Measurements from ENCODE around the gene GARIN5B. TPM values are rescaled to one million over a fixed set of nuclear protein-coding genes. Genes with fewer than 3 reads are reported as not detected.

Gene GARIN5B
- total and polyA plus RNA-seq, 2 donors (not counting 1 experiment from before 2014, with no cell fraction given): not detected

DNA sequence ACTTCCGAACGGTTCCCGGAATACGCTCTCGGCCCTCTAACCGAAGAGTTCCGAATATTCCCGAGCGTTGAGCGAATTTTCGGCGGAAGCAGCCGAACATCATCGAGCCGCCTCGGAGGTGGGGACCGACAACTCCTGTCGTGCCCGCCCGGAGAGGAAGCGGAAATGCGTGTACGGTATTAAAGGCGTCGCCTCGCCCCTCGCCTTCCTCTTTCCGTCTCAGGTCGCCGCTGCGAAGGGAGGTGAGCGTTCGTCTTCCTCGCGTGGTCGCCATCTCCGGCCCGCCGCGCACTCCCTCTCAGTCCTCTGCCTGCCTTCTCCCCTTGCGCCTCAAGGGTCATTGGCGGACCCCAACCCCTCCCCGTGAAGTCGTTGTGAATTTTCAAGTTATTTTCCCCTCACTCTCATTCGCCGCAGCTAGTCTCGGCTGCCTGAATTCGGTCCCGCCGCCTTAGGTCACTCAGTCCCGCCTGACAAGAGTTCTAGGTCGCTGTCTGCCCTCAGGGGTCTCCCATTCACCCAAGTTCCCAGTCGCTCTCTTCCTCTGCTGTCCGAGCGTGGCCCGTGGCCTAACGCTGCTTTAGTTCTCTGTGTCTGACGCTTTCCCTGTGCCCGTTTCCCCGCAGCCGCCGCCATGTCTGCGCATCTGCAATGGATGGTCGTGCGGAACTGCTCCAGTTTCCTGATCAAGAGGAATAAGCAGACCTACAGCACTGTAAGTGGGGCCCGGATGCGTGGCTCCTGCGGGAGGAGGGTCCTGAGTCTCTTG is 22.8 kb upstream of the GARIN5B start, which contains the start of gene RPL28:
RPL28 (plus strand) TSS at position 209 of the 769 bp plus-strand sequence; CDS start at position 635, 426 bp downstream.
- H3K4me2 ChIP-seq (replicated peaks; ENCODE audit: low read depth, low read length, poor library complexity, severe bottlenecking): peak within 1 kb of the TSS; percentile 74
- H3K27ac ChIP-seq (ENCODE audit: low read length in 2 of 2): peak within 1 kb of the TSS; percentile 96
- peaks cover 56% of the 10 kb centered on the region for H4K20me1 ChIP-seq (ENCODE audit: control insufficient read depth, insufficient read depth, low read length, poor library complexity, severe bottlenecking)
- H3K4me3 ChIP-seq (ENCODE audit: control extremely low read depth in 1 of 5, extremely low read depth in 1 of 5, insufficient read depth in 1 of 5, low read depth in 2 of 5, low read length in 4 of 5): peak within 1 kb of the TSS; percentile 85 to 99 (median 97)
- H3K27ac Mint-ChIP-seq: peak within 1 kb of the TSS; percentile 100
- TF ChIP-seq, protein P1, sequence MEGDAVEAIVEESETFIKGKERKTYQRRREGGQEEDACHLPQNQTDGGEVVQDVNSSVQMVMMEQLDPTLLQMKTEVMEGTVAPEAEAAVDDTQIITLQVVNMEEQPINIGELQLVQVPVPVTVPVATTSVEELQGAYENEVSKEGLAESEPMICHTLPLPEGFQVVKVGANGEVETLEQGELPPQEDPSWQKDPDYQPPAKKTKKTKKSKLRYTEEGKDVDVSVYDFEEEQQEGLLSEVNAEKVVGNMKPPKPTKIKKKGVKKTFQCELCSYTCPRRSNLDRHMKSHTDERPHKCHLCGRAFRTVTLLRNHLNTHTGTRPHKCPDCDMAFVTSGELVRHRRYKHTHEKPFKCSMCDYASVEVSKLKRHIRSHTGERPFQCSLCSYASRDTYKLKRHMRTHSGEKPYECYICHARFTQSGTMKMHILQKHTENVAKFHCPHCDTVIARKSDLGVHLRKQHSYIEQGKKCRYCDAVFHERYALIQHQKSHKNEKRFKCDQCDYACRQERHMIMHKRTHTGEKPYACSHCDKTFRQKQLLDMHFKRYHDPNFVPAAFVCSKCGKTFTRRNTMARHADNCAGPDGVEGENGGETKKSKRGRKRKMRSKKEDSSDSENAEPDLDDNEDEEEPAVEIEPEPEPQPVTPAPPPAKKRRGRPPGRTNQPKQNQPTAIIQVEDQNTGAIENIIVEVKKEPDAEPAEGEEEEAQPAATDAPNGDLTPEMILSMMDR (IDR thresholded peaks at IDR 0.05): no peak
- no peak for TF ChIP-seq EZH2 (IDR thresholded peaks at IDR 0.05; ENCODE audit: borderline replicate concordance, insufficient read depth, low read depth, low read length, poor library complexity, severe bottlenecking)
- ChIA-PET POLR2A (interaction anchor here (1.1 to 1.3 kb wide), 2 partner anchors 21 to 132 kb away, joined by 3 to 7 read pairs; partner anchors contain the start of gene UBE2S), CTCF (no interaction called here)
- no peaks in the 10 kb centered on the region for H3K27me3 Mint-ChIP-seq
- H3K27me3 ChIP-seq (replicated peaks in 1 of 4; ENCODE audit: control extremely low read depth in 1 of 4, control insufficient read depth in 3 of 4, insufficient read depth in 4 of 4, low read length in 3 of 4): no peaks in the 10 kb centered on the region
- peaks cover 46% of the 10 kb centered on the region for H3K79me2 ChIP-seq (ENCODE audit: control insufficient read depth, insufficient read depth, low read length)
- peak within 1 kb of the TSS; percentile 100 for H3K4me3 Mint-ChIP-seq
- no peaks in the 10 kb centered on the region for H3K9me3 ChIP-seq (ENCODE audit: control extremely low read depth in 1 of 3, control insufficient read depth in 2 of 3, insufficient read depth in 1 of 3, low read length in 2 of 3)
- peaks cover 68% of the 10 kb centered on the region for H3K4me1 Mint-ChIP-seq
- peaks cover 40 to 57% of the 10 kb centered on the region in 2 donors for H3K4me1 ChIP-seq (ENCODE audit: control insufficient read depth in 2 of 2, insufficient read depth in 2 of 2, low read length in 2 of 2)
- intact Hi-C loops (cut with micrococcal nuclease): loop anchor here (1.0 kb wide), 5 partner anchors 22 to 269 kb away; partner anchors contain the start of genes KMT5C, PPP1R12C and PPP6R1
- H2AFZ ChIP-seq (ENCODE audit: insufficient read depth, low read depth, low read length, poor library complexity, severe bottlenecking): peak within 1 kb of the TSS; percentile 88
- under 1% methylated on average over 68 of the region's 68 CpGs for WGBS (ENCODE audit: insufficient coverage)
- H3K9me3 Mint-ChIP-seq (ENCODE audit: insufficient read depth): no peaks in the 10 kb centered on the region
- ATAC-seq (ENCODE audit: low read depth) (peak; percentile 81), DNase-seq (peak; percentile 99)
- H3K9ac ChIP-seq (ENCODE audit: low read length): peak within 1 kb of the TSS; percentile 96
- H3K36me3 ChIP-seq (replicated peaks in 1 of 2; ENCODE audit: control extremely low read depth in 1 of 2, control insufficient read depth in 1 of 2, extremely low read depth in 1 of 2, insufficient read depth in 2 of 2, low read length in 1 of 2): peaks cover 3 to 41% of the 10 kb centered on the region in 2 experiments

Data from B cell (primary cell).